HUES6 (cell line): ENCODE data around the gene TSC2.
"Not testable (repeated sequence)": the region's sequence is repeated elsewhere in the genome, so short reads cannot be mapped to it uniquely, and the experiment has no call there.

ENCODE experiments used
- H3K27ac ChIP-seq: 2 replicates; pipeline ENCODE4 v1.7.0; 2013; ENCODE audit warnings: low read depth, mild to moderate bottlenecking, low read length, inconsistent platforms
- H3K27me3 ChIP-seq: 2 replicates; pipeline ENCODE4 v1.6.1; 2013; ENCODE audit warnings: low read length; ENCODE audit not compliant: control insufficient read depth, insufficient read depth
- H3K36me3 ChIP-seq: 2 replicates; pipeline ENCODE4 v1.6.1; 2013; ENCODE audit warnings: low read length; ENCODE audit not compliant: control insufficient read depth, insufficient read depth
- H3K4me1 ChIP-seq: 2 replicates; pipeline ENCODE4 v1.6.1; 2013; ENCODE audit warnings: low read length; ENCODE audit not compliant: control insufficient read depth, insufficient read depth
- H3K4me3 ChIP-seq: 2 replicates; pipeline ENCODE4 v1.5.1; 2013; ENCODE audit warnings: low read depth, low read length
- H3K9ac ChIP-seq: one replicate; pipeline ENCODE4 v1.6.1; 2013; ENCODE audit warnings: mild to moderate bottlenecking, low read length
- H3K9me3 ChIP-seq: 2 replicates; pipeline ENCODE4 v1.6.1; 2013; ENCODE audit warnings: low read depth, low read length; ENCODE audit not compliant: control insufficient read depth, insufficient read depth

TSC2 gene

GRCh38 chr16:2127630-2128280 is 80.0 kb downstream of the TSC2 start:
- H3K27ac ChIP-seq = peak overlapping the region; percentile 14; the same call in 1 of the 2 replicates

DNA sequence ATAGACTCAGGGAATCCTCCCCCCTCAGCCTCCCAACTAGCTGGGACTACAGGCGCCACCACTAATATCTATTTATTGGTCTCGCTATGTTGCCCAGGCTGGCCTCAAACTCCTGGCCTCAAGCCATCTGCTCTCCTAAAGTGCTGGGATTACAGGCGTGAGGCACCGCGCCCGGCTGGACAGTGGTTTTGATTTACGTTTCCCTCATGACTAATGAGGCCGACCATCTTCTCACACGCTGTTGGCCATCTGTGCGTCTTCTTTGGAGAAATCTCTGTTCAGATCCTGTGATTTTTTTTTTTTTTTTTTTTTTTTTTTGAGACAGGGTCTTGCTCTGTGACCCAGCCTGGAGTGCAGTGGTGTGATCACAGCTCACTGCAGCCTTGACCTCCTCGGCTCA is 81.5 kb downstream of the TSC2 start:
- not testable (repeated sequence) for H3K9me3 ChIP-seq, H3K27ac ChIP-seq, H3K27me3 ChIP-seq, H3K4me3 ChIP-seq, H3K36me3 ChIP-seq, H3K9ac ChIP-seq
- H3K4me1 ChIP-seq = peaks cover 28% of the 10 kb centered on the region

More at GRCh38 chr16:2127630-2128280, 80.0 kb downstream of the TSC2 start:
- not testable (repeated sequence) for H3K36me3 ChIP-seq, H3K27me3 ChIP-seq, H3K4me3 ChIP-seq, H3K9me3 ChIP-seq
- Histone ChIP-seq H3K4me1 (peaks cover 29% of the 10 kb centered on the region), H3K9ac (peak overlapping the region; percentile 31)

DNA sequence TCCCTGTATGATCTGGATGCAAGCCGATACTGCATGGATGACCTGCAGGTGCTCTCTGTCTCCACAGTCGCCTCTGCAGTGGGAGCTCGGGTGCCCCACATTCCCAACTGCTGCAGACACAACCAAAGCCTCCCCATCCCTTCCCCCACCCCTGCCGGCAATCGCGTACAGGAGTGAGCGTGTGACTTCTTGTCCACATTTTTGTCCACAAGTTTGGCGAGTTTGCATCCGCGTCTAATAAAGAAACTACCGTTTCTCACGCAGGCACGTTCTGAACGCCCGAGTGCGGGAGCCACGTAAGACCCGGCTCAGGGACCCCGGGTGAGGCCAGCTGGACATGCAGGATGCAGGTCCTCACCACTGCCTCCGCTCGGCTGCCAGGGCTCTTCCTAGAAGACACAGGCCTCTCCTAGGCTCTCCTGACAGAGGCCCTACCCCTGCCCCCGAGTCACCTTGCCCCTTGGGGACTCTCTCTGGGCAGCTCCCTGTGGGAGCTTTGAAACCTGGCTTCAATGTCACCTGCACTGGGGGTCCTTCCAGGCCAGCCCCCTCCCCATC is 82.2 kb downstream of the TSC2 start:
- not testable (repeated sequence) for H3K9ac ChIP-seq, H3K27ac ChIP-seq, H3K9me3 ChIP-seq, H3K36me3 ChIP-seq, H3K4me3 ChIP-seq, H3K27me3 ChIP-seq
- peaks cover 21% of the 10 kb centered on the region for H3K4me1 ChIP-seq

- H3K9ac ChIP-seq, H3K36me3 ChIP-seq: not testable (repeated sequence)
These were observed 86.0 kb downstream of the TSC2 start for GRCh38 chr16:2133797-2134196.

GRCh38 chr16:2135071-2135470 is 87.3 kb downstream of the TSC2 start:
- H3K4me3 ChIP-seq = peak overlapping the region; percentile 55
- peak overlapping the region; percentile 19 for H3K9ac ChIP-seq
- not testable (repeated sequence) for H3K27me3 ChIP-seq, H3K36me3 ChIP-seq, H3K4me1 ChIP-seq, H3K9me3 ChIP-seq, H3K27ac ChIP-seq

More at GRCh38 chr16:2133797-2134196, 86.0 kb downstream of the TSC2 start:
- H3K9me3 ChIP-seq, H3K4me1 ChIP-seq, H3K27me3 ChIP-seq, H3K27ac ChIP-seq, H3K4me3 ChIP-seq: not testable (repeated sequence)

GRCh38 chr16:2135770-2136490 is 88.1 kb downstream of the TSC2 start, which contains the start of gene PKD1:
Gene PKD1, minus strand, starts transcription at chr16:2135898. Its CDS starts 209 bp downstream, at chr16:2135689.
- H3K9me3 ChIP-seq, H3K4me1 ChIP-seq, H3K27me3 ChIP-seq, H3K27ac ChIP-seq, H3K36me3 ChIP-seq: not testable (repeated sequence)
- peak within 1 kb of the TSS; percentile 68 for H3K4me3 ChIP-seq
- H3K9ac ChIP-seq = peak within 1 kb of the TSS; percentile 70
